Astrocyte (in vitro differentiated cells and primary cell): ENCODE measurements around the gene ZDHHC17. TPM values are rescaled to one million over a fixed set of nuclear protein-coding genes. Genes with fewer than 3 reads are reported as not detected.

Experiments used
- DNase-seq: peaks from one replicate; pipeline ENCODE4 v3.0.0-alpha.2; 2010; ENCODE audit warnings: low read depth
- FAIRE-seq: peaks from 2 replicates; lab custom pipeline; 2011; peaks lifted over from hg19 to GRCh38; lab: Jason Lieb, UNC
- H2AFZ ChIP-seq: 2 replicates; pipeline ENCODE4 v1.6.0; 2012; ENCODE audit warnings: low read depth, low read length, inconsistent platforms
- H3K27ac ChIP-seq: 2 replicates; pipeline ENCODE4 v1.5.1; 2011; ENCODE audit warnings: low read depth, low read length, inconsistent platforms
- H3K27me3 ChIP-seq: 2 replicates; pipeline ENCODE4 v1.6.0; 2011; ENCODE audit warnings: low read length, inconsistent platforms; ENCODE audit not compliant: insufficient read depth
- H3K36me3 ChIP-seq: 2 replicates; pipeline ENCODE4 v1.5.1; 2011; ENCODE audit warnings: low read length, inconsistent platforms; ENCODE audit not compliant: insufficient read depth
- H3K4me1 ChIP-seq: 2 replicates; pipeline ENCODE4 v1.5.1; 2011; ENCODE audit warnings: low read length, inconsistent platforms; ENCODE audit not compliant: insufficient read depth
- H3K4me2 ChIP-seq: 2 replicates; pipeline ENCODE4 v1.6.0; 2012; ENCODE audit warnings: low read length, inconsistent platforms
- H3K4me3 ChIP-seq: 2 replicates; pipeline ENCODE4 v1.5.1; 2011; ENCODE audit warnings: low read depth, mild to moderate bottlenecking, low read length, inconsistent platforms; ENCODE audit not compliant: insufficient read depth
- H3K79me2 ChIP-seq: 2 replicates; pipeline ENCODE4 v1.6.0; 2012; ENCODE audit warnings: mild to moderate bottlenecking, low read length, inconsistent platforms; ENCODE audit not compliant: insufficient read depth
- H3K9ac ChIP-seq: 2 replicates; pipeline ENCODE4 v1.6.0; 2012; ENCODE audit warnings: mild to moderate bottlenecking, low read length, inconsistent platforms
- H3K9me3 ChIP-seq: 2 replicates; pipeline ENCODE4 v1.5.1; 2012; ENCODE audit warnings: low read depth, mild to moderate bottlenecking, low read length, inconsistent platforms; ENCODE audit not compliant: insufficient read depth
- H4K20me1 ChIP-seq: 2 replicates; pipeline ENCODE4 v1.6.0; 2012; ENCODE audit warnings: low read length, inconsistent platforms; ENCODE audit not compliant: insufficient read depth
- H3K27ac Mint-ChIP-seq: one replicate; pipeline ENCODE4 v1.8.0; 2021; ENCODE audit warnings: mild to moderate bottlenecking, mixed read lengths; ENCODE audit not compliant: unreplicated experiment
- H3K27me3 Mint-ChIP-seq: one replicate; pipeline ENCODE4 v1.8.0; 2021; ENCODE audit warnings: low read depth, mixed read lengths; ENCODE audit not compliant: unreplicated experiment
- H3K36me3 Mint-ChIP-seq: one replicate; pipeline ENCODE4 v1.8.0; 2021; ENCODE audit warnings: low read depth, mixed read lengths; ENCODE audit not compliant: unreplicated experiment
- H3K4me1 Mint-ChIP-seq: one replicate; pipeline ENCODE4 v1.8.0; 2021; ENCODE audit warnings: low read depth, mixed read lengths; ENCODE audit not compliant: unreplicated experiment
- H3K4me3 Mint-ChIP-seq: one replicate; pipeline ENCODE4 v1.8.0; 2021; ENCODE audit warnings: mild to moderate bottlenecking, moderate library complexity, mixed read lengths; ENCODE audit not compliant: unreplicated experiment
- H3K9me3 Mint-ChIP-seq: one replicate; pipeline ENCODE4 v1.8.0; 2021; ENCODE audit warnings: mild to moderate bottlenecking, mixed read lengths; ENCODE audit not compliant: unreplicated experiment
- CTCF ChIP-seq: IDR thresholded peaks from 2 replicates; pipeline ENCODE4 v1.5.1; 2011; ENCODE audit warnings: low read depth, mild to moderate bottlenecking, inconsistent platforms, low read length, moderate library complexity; ENCODE audit not compliant: insufficient read depth
- EZH2 ChIP-seq: IDR thresholded peaks from 2 replicates; pipeline ENCODE4 v1.6.1; 2012; ENCODE audit warnings: mild to moderate bottlenecking, low read length, inconsistent platforms; ENCODE audit not compliant: insufficient read depth
- total RNA-seq: library from RNA; stranded (reverse); gene quantifications from 2 replicates; pipeline ENCODE4 v1.2.1, GENCODE V29; 2021

The ZDHHC17 gene
- total RNA-seq, 1 donor from 2014 or later, result 77.5 TPM

DNA sequence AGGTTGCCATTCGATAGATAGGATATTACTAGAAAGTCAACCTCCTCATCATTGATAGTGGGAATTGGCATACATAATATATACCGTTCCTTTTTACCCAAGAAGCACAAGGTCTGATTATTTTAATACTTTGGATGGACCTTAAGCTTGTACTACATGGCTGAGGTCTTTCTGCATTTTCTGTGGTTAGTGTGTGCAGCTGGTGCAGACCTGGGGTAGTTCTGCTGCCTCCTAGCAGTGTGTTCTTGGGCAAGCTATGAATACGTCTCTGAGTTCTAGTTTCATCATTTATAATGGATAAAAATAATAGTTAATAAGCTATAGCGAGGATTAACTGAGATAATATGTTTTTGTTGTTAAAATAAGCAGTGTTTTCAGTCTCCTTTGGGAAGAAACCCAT, 2.2 kb downstream of the ZDHHC17 start:
- H3K4me1 ChIP-seq, result peaks cover 4% of the 10 kb centered on the region
- peak overlapping the region; percentile 97 for H3K27ac Mint-ChIP-seq
- peaks cover 71% of the 10 kb centered on the region for H3K79me2 ChIP-seq
- FAIRE-seq, result no peak
- H3K36me3 ChIP-seq, result no peaks in the 10 kb centered on the region
- no peak for DNase-seq
- no peaks in the 10 kb centered on the region for H3K27me3 ChIP-seq
- TF ChIP-seq EZH2 (no peak), CTCF (no peak)
- peak overlapping the region; percentile 99 for H3K4me3 Mint-ChIP-seq
- peak overlapping the region; percentile 94 for H3K4me2 ChIP-seq
- no peak overlapping the region for H2AFZ ChIP-seq
- no peak overlapping the region for H3K9ac ChIP-seq
- H3K4me1 Mint-ChIP-seq, result peaks cover 33% of the 10 kb centered on the region
- no peaks in the 10 kb centered on the region for H3K9me3 ChIP-seq
- H3K27me3 Mint-ChIP-seq, result no peaks in the 10 kb centered on the region
- H3K36me3 Mint-ChIP-seq, result no peaks in the 10 kb centered on the region
- H3K27ac ChIP-seq, result no peak overlapping the region
- H3K9me3 Mint-ChIP-seq, result no peaks in the 10 kb centered on the region
- H4K20me1 ChIP-seq, result peaks cover 47% of the 10 kb centered on the region
- no peak overlapping the region for H3K4me3 ChIP-seq

DNA sequence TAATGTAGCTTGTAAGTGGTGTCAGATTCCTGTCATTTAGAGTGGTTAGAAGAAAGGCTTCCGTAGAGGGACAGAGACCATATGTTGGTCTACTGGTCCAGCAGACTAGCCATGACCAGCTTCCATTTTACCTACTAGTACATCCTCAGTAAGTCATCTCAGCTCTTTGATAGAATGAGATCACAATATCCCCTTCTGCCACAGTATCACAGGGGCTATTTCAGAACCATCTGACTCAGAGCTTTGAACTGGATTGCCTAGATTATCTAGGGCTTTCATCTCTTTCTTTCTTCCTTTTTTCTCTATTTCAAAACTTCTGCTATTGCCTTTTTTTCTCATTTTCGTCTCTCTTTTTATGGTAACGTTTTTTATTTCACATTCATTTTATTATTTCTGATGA, 4.7 kb downstream of the ZDHHC17 start:
- H3K9me3 Mint-ChIP-seq, result no peaks in the 10 kb centered on the region
- Histone ChIP-seq H3K9me3 (no peaks in the 10 kb centered on the region), H3K4me1 (peaks cover 4% of the 10 kb centered on the region), H3K4me3 (no peak overlapping the region), H3K27me3 (no peaks in the 10 kb centered on the region), H3K9ac (no peak overlapping the region), H3K36me3 (no peaks in the 10 kb centered on the region), H3K4me2 (no peak overlapping the region), H2AFZ (no peak overlapping the region), H3K79me2 (peaks cover 96% of the 10 kb centered on the region), H3K27ac (no peak overlapping the region), H4K20me1 (peaks cover 63% of the 10 kb centered on the region)
- H3K4me1 Mint-ChIP-seq, result peaks cover 29% of the 10 kb centered on the region
- TF ChIP-seq CTCF (no peak), EZH2 (no peak)
- DNase-seq (no peak), FAIRE-seq (no peak)
- peak overlapping the region; percentile 54 for H3K4me3 Mint-ChIP-seq
- no peaks in the 10 kb centered on the region for H3K27me3 Mint-ChIP-seq
- peaks cover 4% of the 10 kb centered on the region for H3K36me3 Mint-ChIP-seq
- H3K27ac Mint-ChIP-seq, result no peak overlapping the region

- Mint-ChIP-seq H3K27ac (peak overlapping the region; percentile 35), H3K27me3 (no peaks in the 10 kb centered on the region), H3K9me3 (no peaks in the 10 kb centered on the region), H3K36me3 (peaks cover 14% of the 10 kb centered on the region), H3K4me3 (no peak overlapping the region), H3K4me1 (peaks cover 38% of the 10 kb centered on the region)
- Histone ChIP-seq H2AFZ (no peak overlapping the region), H3K4me1 (no peaks in the 10 kb centered on the region), H3K79me2 (peaks cover 99% of the 10 kb centered on the region), H3K27me3 (no peaks in the 10 kb centered on the region), H3K9ac (no peak overlapping the region), H4K20me1 (peaks cover 46% of the 10 kb centered on the region), H3K27ac (no peak overlapping the region), H3K4me2 (no peak overlapping the region), H3K9me3 (no peaks in the 10 kb centered on the region), H3K4me3 (no peak overlapping the region), H3K36me3 (no peaks in the 10 kb centered on the region)
- TF ChIP-seq CTCF, result no peak
- TF ChIP-seq EZH2, result no peak
- FAIRE-seq, result no peak
- no peak for DNase-seq
These were observed 13.9 kb downstream of the ZDHHC17 start for GRCh38 chr12:76777765-76778216.
